Prostate gland (tissue), 2 donors: Measurements from ENCODE around the gene TIMP4. TPM values are rescaled to one million over a fixed set of nuclear protein-coding genes. Genes with fewer than 3 reads are reported as not detected.

ENCODE experiments used
- DNase-seq: peaks from one replicate; pipeline ENCODE4 v3.0.0-alpha.2; 2019; ENCODE audit warnings: low spot score
- H3K27ac ChIP-seq, 2 donors: fragments of 200-600 bp; sonication (generic); 2 replicates each; pipeline ENCODE4 v1.5.1; 2017 to 2019
- H3K27me3 ChIP-seq: fragments of 200-600 bp; sonication (generic); replicated peaks from 2 replicates; pipeline ENCODE4 v1.5.1; 2019; ENCODE audit not compliant: insufficient read depth
- H3K36me3 ChIP-seq, 2 donors: fragments of 200-600 bp; sonication (generic); 1 replicate in 1 of 2; 2 replicates in 1 of 2; pipeline versions ENCODE4 v1.5.1 to v1.8.1; 2017 to 2019
- H3K4me1 ChIP-seq: fragments of 200-600 bp; sonication (generic); replicated peaks from 2 replicates; pipeline ENCODE4 v1.5.1; 2019
- H3K4me3 ChIP-seq, 2 donors: fragments of 200-600 bp; sonication (generic); 2 replicates each; pipeline ENCODE4 v1.5.1; 2017 to 2019
- H3K9me3 ChIP-seq: fragments of 200-600 bp; sonication (generic); 2 replicates; pipeline ENCODE4 v1.5.1; 2017
- POLR2A ChIP-seq: fragments of 450-650 bp; IDR thresholded peaks from one replicate; pipeline ENCODE4 v1.6.1; 2016; ENCODE audit warnings: antibody characterized with exemption, mild to moderate bottlenecking
- POLR2AphosphoS5 ChIP-seq: sonication (generic); formaldehyde crosslinking; IDR thresholded peaks from one replicate; pipeline ENCODE4 v1.6.1; 2017; ENCODE audit warnings: antibody characterized with exemption
- WGBS: methylation state at CpG from one replicate; pipeline ENCODE4 v1.1.5; 2018; 5-methylcytosine and 5-hydroxymethylcytosine counted together
- intact Hi-C: fragments of 100-400 bp; cut with DNase I; formaldehyde crosslinking; loops from one replicate; pipeline ENCODE4 v1.14.2; 2022
- total RNA-seq, 2 donors: library from RNA; depleted of rRNA; stranded (reverse); fragments of >200 nt; gene quantifications; one replicate each; pipeline ENCODE4 v1.1.0, GENCODE V29; 2016
- TF ChIP-seq, protein P1 (sequence below), 4 experiments: fragments of 200-600 bp in 2 of 4; fragments of 450-650 bp in 2 of 4; sonication (generic) in 2 of 4; IDR thresholded peaks; 1 replicate in 3 of 4; 2 replicates in 1 of 4; pipeline ENCODE4 v1.5.1; 2016 to 2019; ENCODE audit warnings: antibody characterized with exemption in 4 of 4, mild to moderate bottlenecking in 2 of 4, moderate library complexity in 2 of 4

The TIMP4 gene
- total RNA-seq, 2 donors from 2014 or later = 5.6 to 9.7 TPM

- DNase-seq = no peak
- Histone ChIP-seq H3K36me3 (no peaks in the 10 kb centered on the region), H3K4me3 (peak overlapping the region in 1 of 2 donors; percentile 30), H3K27ac (peak overlapping the region in 1 of 2 donors; percentile 6), H3K4me1 (no peaks in the 10 kb centered on the region), H3K27me3 (no peaks in the 10 kb centered on the region), H3K9me3 (no peaks in the 10 kb centered on the region)
- no peak for TF ChIP-seq POLR2A
- TF ChIP-seq, protein P1, sequence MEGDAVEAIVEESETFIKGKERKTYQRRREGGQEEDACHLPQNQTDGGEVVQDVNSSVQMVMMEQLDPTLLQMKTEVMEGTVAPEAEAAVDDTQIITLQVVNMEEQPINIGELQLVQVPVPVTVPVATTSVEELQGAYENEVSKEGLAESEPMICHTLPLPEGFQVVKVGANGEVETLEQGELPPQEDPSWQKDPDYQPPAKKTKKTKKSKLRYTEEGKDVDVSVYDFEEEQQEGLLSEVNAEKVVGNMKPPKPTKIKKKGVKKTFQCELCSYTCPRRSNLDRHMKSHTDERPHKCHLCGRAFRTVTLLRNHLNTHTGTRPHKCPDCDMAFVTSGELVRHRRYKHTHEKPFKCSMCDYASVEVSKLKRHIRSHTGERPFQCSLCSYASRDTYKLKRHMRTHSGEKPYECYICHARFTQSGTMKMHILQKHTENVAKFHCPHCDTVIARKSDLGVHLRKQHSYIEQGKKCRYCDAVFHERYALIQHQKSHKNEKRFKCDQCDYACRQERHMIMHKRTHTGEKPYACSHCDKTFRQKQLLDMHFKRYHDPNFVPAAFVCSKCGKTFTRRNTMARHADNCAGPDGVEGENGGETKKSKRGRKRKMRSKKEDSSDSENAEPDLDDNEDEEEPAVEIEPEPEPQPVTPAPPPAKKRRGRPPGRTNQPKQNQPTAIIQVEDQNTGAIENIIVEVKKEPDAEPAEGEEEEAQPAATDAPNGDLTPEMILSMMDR (IDR thresholded peaks at IDR 0.05) = no peak
- no peak for TF ChIP-seq POLR2AphosphoS5
- WGBS = 33% methylated on average over 4 of the region's 4 CpGs
- intact Hi-C loops = no loop called here
These were observed 502 bp upstream of the TIMP4 start for GRCh38 chr3:12159227-12159601.

GRCh38 chr3:12157026-12157425 lies 1.7 kb downstream of the TIMP4 start:
- Histone ChIP-seq H3K4me1 (no peaks in the 10 kb centered on the region), H3K36me3 (no peaks in the 10 kb centered on the region), H3K27ac (no peak overlapping the region), H3K9me3 (no peaks in the 10 kb centered on the region), H3K27me3 (no peaks in the 10 kb centered on the region), H3K4me3 (no peak overlapping the region)
- intact Hi-C loops = no loop called here
- TF ChIP-seq, protein P1 (IDR thresholded peaks at IDR 0.05) = no peak
- TF ChIP-seq POLR2AphosphoS5 (no peak), POLR2A (no peak)
- 100% methylated on average over 1 of the region's 1 CpG for WGBS
- no peak for DNase-seq

DNA sequence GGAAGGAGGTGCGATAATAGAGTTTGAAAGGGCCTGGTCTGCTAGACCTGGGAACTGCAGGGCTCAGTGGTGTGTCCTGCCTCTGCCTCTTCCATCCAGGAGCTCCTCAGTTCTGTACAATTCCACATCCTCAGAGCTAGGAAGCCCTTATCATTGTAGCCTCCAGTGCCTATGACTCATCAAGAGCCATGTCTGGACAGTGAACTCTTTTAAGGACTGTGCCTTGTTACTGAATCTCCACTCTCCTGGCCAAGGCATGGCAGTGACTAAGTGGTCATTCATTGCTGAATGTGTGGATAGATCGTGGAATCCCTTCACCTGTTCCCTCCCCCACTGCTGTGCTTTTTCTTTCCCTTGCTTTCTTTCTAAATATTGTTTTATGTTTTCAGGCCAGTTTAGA lies 2.9 kb downstream of the TIMP4 start:
- 92% methylated on average over 2 of the region's 2 CpGs for WGBS
- TF ChIP-seq, protein P1 (IDR thresholded peaks at IDR 0.05) = no peak
- TF ChIP-seq POLR2AphosphoS5 = no peak
- H3K4me1 ChIP-seq = no peaks in the 10 kb centered on the region

DNA sequence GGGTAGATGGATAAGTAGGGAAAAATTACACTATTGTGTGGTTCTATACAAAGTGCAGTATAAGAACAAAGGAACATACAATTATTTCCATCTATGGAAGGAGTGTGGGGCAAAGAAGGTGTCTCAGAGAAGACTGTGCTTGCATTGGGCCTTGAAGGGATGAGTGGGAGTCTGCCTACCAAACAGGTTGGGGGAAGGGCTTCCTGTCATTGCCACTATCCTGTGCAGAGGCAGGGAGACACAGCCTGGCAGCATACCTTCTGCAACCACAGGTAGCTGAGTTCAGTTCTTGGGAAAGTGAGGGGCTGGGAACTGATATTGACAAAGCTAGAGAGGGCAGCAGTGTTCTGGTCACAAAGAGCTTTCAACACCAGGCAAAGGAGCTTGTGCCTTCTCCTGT lies 3.4 kb downstream of the TIMP4 start:
- no peak overlapping the region for H3K4me3 ChIP-seq
- no peaks in the 10 kb centered on the region for H3K36me3 ChIP-seq
- H3K27me3 ChIP-seq = no peaks in the 10 kb centered on the region
- no peaks in the 10 kb centered on the region for H3K4me1 ChIP-seq
- intact Hi-C loops = no loop called here
- no peak for DNase-seq
- TF ChIP-seq, protein P1 (IDR thresholded peaks at IDR 0.05) = no peak
- no peak for TF ChIP-seq POLR2A
- no peak for TF ChIP-seq POLR2AphosphoS5
- H3K27ac ChIP-seq = no peak overlapping the region
- H3K9me3 ChIP-seq = no peaks in the 10 kb centered on the region

More for the DNA sequence above, 2.9 kb downstream of the TIMP4 start:
- intact Hi-C loops = no loop called here
- Histone ChIP-seq H3K27ac (no peak overlapping the region), H3K36me3 (no peaks in the 10 kb centered on the region), H3K27me3 (no peaks in the 10 kb centered on the region), H3K9me3 (no peaks in the 10 kb centered on the region), H3K4me3 (no peak overlapping the region)
- DNase-seq = no peak

DNA sequence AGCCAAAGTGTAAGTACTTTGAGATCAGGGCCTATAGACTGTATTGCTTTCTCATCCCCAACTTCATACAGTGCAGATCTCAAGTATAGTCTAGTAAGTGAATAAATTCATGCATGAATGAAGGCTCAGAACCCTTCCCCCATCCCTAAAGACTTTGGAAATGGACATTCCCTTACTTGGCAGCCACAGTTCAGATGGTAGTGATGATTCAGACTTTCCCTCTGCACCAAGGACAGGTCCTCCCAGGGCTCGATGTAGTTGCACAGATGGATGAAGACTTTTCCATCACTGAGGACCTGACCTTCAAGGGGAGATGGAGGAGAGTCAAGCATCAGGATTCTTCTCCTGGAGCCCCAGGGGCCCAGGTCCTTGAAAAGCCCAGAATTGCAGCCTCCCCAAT lies 4.6 kb downstream of the TIMP4 start:
- no peak for DNase-seq
- Histone ChIP-seq H3K4me3 (no peak overlapping the region), H3K4me1 (no peaks in the 10 kb centered on the region), H3K27me3 (no peaks in the 10 kb centered on the region), H3K36me3 (no peaks in the 10 kb centered on the region), H3K27ac (no peak overlapping the region), H3K9me3 (no peaks in the 10 kb centered on the region)
- intact Hi-C loops = no loop called here
- TF ChIP-seq POLR2AphosphoS5 (no peak), POLR2A (no peak)
- TF ChIP-seq, protein P1 (IDR thresholded peaks at IDR 0.05) = no peak
- 73% methylated on average over 1 of the region's 1 CpG for WGBS
